Measurements from ENCODE around the gene CYTL1. TPM values are rescaled to one million over a fixed set of nuclear protein-coding genes. Genes with fewer than 3 reads are reported as not detected.

The CYTL1 gene
- total RNA-seq, 2 donors from 2014 or later, result 2.2 to 3.7 TPM

- H3K9ac ChIP-seq (ENCODE audit: extremely low read depth, low read length, poor library complexity, severe bottlenecking), result no peak overlapping the region
- 91 to 94% methylated on average over 5 to 9 of the region's 9 CpGs for WGBS, 2 experiments (ENCODE audit: insufficient coverage in 1 of 2, insufficient read length in 1 of 2)
- Mint-ChIP-seq H3K36me3 (ENCODE audit: low read depth) (no peaks in the 10 kb centered on the region), H3K27ac (no peak overlapping the region), H3K4me1 (peaks cover 2% of the 10 kb centered on the region), H3K27me3 (ENCODE audit: insufficient read depth) (peaks cover 5% of the 10 kb centered on the region), H3K9me3 (peaks cover 5% of the 10 kb centered on the region), H3K4me3 (no peak overlapping the region)
- H3K27me3 ChIP-seq (ENCODE audit: control insufficient read depth, insufficient read depth, low read length, poor library complexity, severe bottlenecking), result no peaks in the 10 kb centered on the region
- TF ChIP-seq CTCF (conservative IDR thresholded peaks at IDR 0.05), result no peak
- no peak for DNase-seq
- H3K36me3 ChIP-seq (ENCODE audit: control insufficient read depth, insufficient read depth, low read length), result no peaks in the 10 kb centered on the region
- H3K27ac ChIP-seq (ENCODE audit: low read depth, low read length), result no peak overlapping the region
- no peak overlapping the region for H3K4me3 ChIP-seq (ENCODE audit: low read length)
- no peaks in the 10 kb centered on the region for H3K9me3 ChIP-seq (ENCODE audit: control insufficient read depth, low read length)
- H3K4me1 ChIP-seq (ENCODE audit: control insufficient read depth, insufficient read depth, low read length), result no peaks in the 10 kb centered on the region
Observed at GRCh38 chr4:5040856-5041620, 21.8 kb upstream of the CYTL1 start.

GRCh38 chr4:5039800-5040199 is 20.5 kb upstream of the CYTL1 start:
- H3K4me1 ChIP-seq (ENCODE audit: control insufficient read depth, insufficient read depth, low read length), result no peaks in the 10 kb centered on the region
- no peak overlapping the region for H3K4me3 ChIP-seq (ENCODE audit: low read length)
- no peak for TF ChIP-seq CTCF (conservative IDR thresholded peaks at IDR 0.05)
- 94 to 96% methylated on average over 5 to 7 of the region's 7 CpGs for WGBS, 2 experiments (ENCODE audit: insufficient coverage in 1 of 2, insufficient read length in 1 of 2)
- Mint-ChIP-seq H3K27ac (no peak overlapping the region), H3K4me3 (no peak overlapping the region), H3K36me3 (ENCODE audit: low read depth) (no peaks in the 10 kb centered on the region), H3K27me3 (ENCODE audit: insufficient read depth) (peaks cover 2% of the 10 kb centered on the region), H3K9me3 (no peaks in the 10 kb centered on the region), H3K4me1 (peaks cover 3% of the 10 kb centered on the region)
- no peak for DNase-seq
- H3K9ac ChIP-seq (ENCODE audit: extremely low read depth, low read length, poor library complexity, severe bottlenecking), result no peak overlapping the region
- H3K27me3 ChIP-seq (ENCODE audit: control insufficient read depth, insufficient read depth, low read length, poor library complexity, severe bottlenecking), result no peaks in the 10 kb centered on the region
- no peaks in the 10 kb centered on the region for H3K9me3 ChIP-seq (ENCODE audit: control insufficient read depth, low read length)
- H3K36me3 ChIP-seq (ENCODE audit: control insufficient read depth, insufficient read depth, low read length), result no peaks in the 10 kb centered on the region
- H3K27ac ChIP-seq (ENCODE audit: low read depth, low read length), result no peak overlapping the region

- peaks cover 3% of the 10 kb centered on the region for H3K4me1 Mint-ChIP-seq
- H3K36me3 ChIP-seq (ENCODE audit: control insufficient read depth, insufficient read depth, low read length), result no peaks in the 10 kb centered on the region
- 84 to 89% methylated on average over 3 to 8 of the region's 8 CpGs for WGBS, 2 experiments (ENCODE audit: insufficient coverage in 1 of 2, insufficient read length in 1 of 2)
- no peaks in the 10 kb centered on the region for H3K9me3 Mint-ChIP-seq
- no peaks in the 10 kb centered on the region for H3K27me3 ChIP-seq (ENCODE audit: control insufficient read depth, insufficient read depth, low read length, poor library complexity, severe bottlenecking)
- no peak overlapping the region for H3K9ac ChIP-seq (ENCODE audit: extremely low read depth, low read length, poor library complexity, severe bottlenecking)
- no peak for DNase-seq
- no peaks in the 10 kb centered on the region for H3K36me3 Mint-ChIP-seq (ENCODE audit: low read depth)
- no peaks in the 10 kb centered on the region for H3K27me3 Mint-ChIP-seq (ENCODE audit: insufficient read depth)
- no peak for TF ChIP-seq CTCF (conservative IDR thresholded peaks at IDR 0.05)
- H3K9me3 ChIP-seq (ENCODE audit: control insufficient read depth, low read length), result no peaks in the 10 kb centered on the region
- no peak overlapping the region for H3K4me3 ChIP-seq (ENCODE audit: low read length)
- H3K27ac ChIP-seq (ENCODE audit: low read depth, low read length), result no peak overlapping the region
- no peak overlapping the region for H3K4me3 Mint-ChIP-seq
- H3K4me1 ChIP-seq (ENCODE audit: control insufficient read depth, insufficient read depth, low read length), result no peaks in the 10 kb centered on the region
- no peak overlapping the region for H3K27ac Mint-ChIP-seq
Observed at GRCh38 chr4:5037553-5038551, 18.6 kb upstream of the CYTL1 start.
